ENCODE results near the gene CCSER1.
"Not testable (repeated sequence)": the region's sequence is repeated elsewhere in the genome, so short reads cannot be mapped to it uniquely, and the experiment has no call there.

CCSER1 gene

GRCh38 chr4:91198951-91199350, 1071.8 kb downstream of the CCSER1 start:
- Histone ChIP-seq H3K27ac (ENCODE audit: low read length) (no peak overlapping the region), H3K27me3 (ENCODE audit: low read depth, low read length) (no peaks in the 10 kb centered on the region), H3K4me1 (ENCODE audit: control insufficient read depth in 1 of 2, insufficient read depth in 2 of 2, low read length in 2 of 2) (no peaks in the 10 kb centered on the region), H3K9me3 (ENCODE audit: control insufficient read depth in 1 of 2, low read length in 2 of 2) (no peaks in the 10 kb centered on the region), H3K4me3 (ENCODE audit: low read depth in 1 of 2, low read length in 2 of 2) (peak overlapping the region in 1 of 2 donors; percentile 51), H3K36me3 (ENCODE audit: control insufficient read depth in 1 of 2, insufficient read depth in 2 of 2, low read length in 2 of 2) (no peaks in the 10 kb centered on the region)

- Histone ChIP-seq H3K27me3 (ENCODE audit: low read depth, low read length) (no peaks in the 10 kb centered on the region), H3K4me3 (ENCODE audit: low read depth in 1 of 2, low read length in 2 of 2) (no peak overlapping the region), H3K9me3 (ENCODE audit: control insufficient read depth in 1 of 2, low read length in 2 of 2) (no peaks in the 10 kb centered on the region), H3K27ac (ENCODE audit: low read length) (no peak overlapping the region), H3K36me3 (ENCODE audit: control insufficient read depth in 1 of 2, insufficient read depth in 2 of 2, low read length in 2 of 2) (no peaks in the 10 kb centered on the region), H3K4me1 (ENCODE audit: control insufficient read depth in 1 of 2, insufficient read depth in 2 of 2, low read length in 2 of 2) (no peaks in the 10 kb centered on the region)
These were observed 1080.3 kb downstream of the CCSER1 start for GRCh38 chr4:91207535-91207934.

- no peaks in the 10 kb centered on the region for H3K9me3 ChIP-seq (ENCODE audit: control insufficient read depth in 1 of 2, low read length in 2 of 2)
- no peaks in the 10 kb centered on the region for H3K36me3 ChIP-seq (ENCODE audit: control insufficient read depth in 1 of 2, insufficient read depth in 2 of 2, low read length in 2 of 2)
- no peaks in the 10 kb centered on the region for H3K4me1 ChIP-seq (ENCODE audit: control insufficient read depth in 1 of 2, insufficient read depth in 2 of 2, low read length in 2 of 2)
- no peak overlapping the region for H3K4me3 ChIP-seq (ENCODE audit: low read depth in 1 of 2, low read length in 2 of 2)
- H3K27me3 ChIP-seq (ENCODE audit: low read depth, low read length) = no peaks in the 10 kb centered on the region
- H3K27ac ChIP-seq (ENCODE audit: low read length) = no peak overlapping the region
These were observed 1085.0 kb downstream of the CCSER1 start for GRCh38 chr4:91212211-91212610.

- not testable (repeated sequence) for H3K9me3 ChIP-seq (ENCODE audit: control insufficient read depth in 1 of 2, low read length in 2 of 2); H3K36me3 ChIP-seq (ENCODE audit: control insufficient read depth in 1 of 2, insufficient read depth in 2 of 2, low read length in 2 of 2); H3K27me3 ChIP-seq (ENCODE audit: low read depth, low read length); H3K4me3 ChIP-seq (ENCODE audit: low read depth in 1 of 2, low read length in 2 of 2); H3K4me1 ChIP-seq (ENCODE audit: control insufficient read depth in 1 of 2, insufficient read depth in 2 of 2, low read length in 2 of 2); H3K27ac ChIP-seq (ENCODE audit: low read length)
These were observed 1090.7 kb downstream of the CCSER1 start for GRCh38 chr4:91217831-91218403.

GRCh38 chr4:91220315-91220714, 1093.1 kb downstream of the CCSER1 start:
- no peaks in the 10 kb centered on the region for H3K4me1 ChIP-seq (ENCODE audit: control insufficient read depth in 1 of 2, insufficient read depth in 2 of 2, low read length in 2 of 2)
- H3K9me3 ChIP-seq (ENCODE audit: control insufficient read depth in 1 of 2, low read length in 2 of 2) = no peaks in the 10 kb centered on the region
- no peaks in the 10 kb centered on the region for H3K27me3 ChIP-seq (ENCODE audit: low read depth, low read length)
- no peaks in the 10 kb centered on the region for H3K36me3 ChIP-seq (ENCODE audit: control insufficient read depth in 1 of 2, insufficient read depth in 2 of 2, low read length in 2 of 2)
- H3K27ac ChIP-seq (ENCODE audit: low read length) = no peak overlapping the region
- no peak overlapping the region for H3K4me3 ChIP-seq (ENCODE audit: low read depth in 1 of 2, low read length in 2 of 2)

GRCh38 chr4:91222014-91222413, 1094.8 kb downstream of the CCSER1 start:
- H3K36me3 ChIP-seq (ENCODE audit: control insufficient read depth in 1 of 2, insufficient read depth in 2 of 2, low read length in 2 of 2) = no peaks in the 10 kb centered on the region
- H3K9me3 ChIP-seq (ENCODE audit: control insufficient read depth in 1 of 2, low read length in 2 of 2) = no peaks in the 10 kb centered on the region
- no peaks in the 10 kb centered on the region for H3K4me1 ChIP-seq (ENCODE audit: control insufficient read depth in 1 of 2, insufficient read depth in 2 of 2, low read length in 2 of 2)
- H3K27me3 ChIP-seq (ENCODE audit: low read depth, low read length) = no peaks in the 10 kb centered on the region
- no peak overlapping the region for H3K27ac ChIP-seq (ENCODE audit: low read length)
- no peak overlapping the region for H3K4me3 ChIP-seq (ENCODE audit: low read depth in 1 of 2, low read length in 2 of 2)

- Histone ChIP-seq H3K27ac (ENCODE audit: low read length) (no peak overlapping the region), H3K36me3 (ENCODE audit: control insufficient read depth in 1 of 2, insufficient read depth in 2 of 2, low read length in 2 of 2) (no peaks in the 10 kb centered on the region), H3K4me1 (ENCODE audit: control insufficient read depth in 1 of 2, insufficient read depth in 2 of 2, low read length in 2 of 2) (no peaks in the 10 kb centered on the region), H3K27me3 (ENCODE audit: low read depth, low read length) (no peaks in the 10 kb centered on the region), H3K4me3 (ENCODE audit: low read depth in 1 of 2, low read length in 2 of 2) (no peak overlapping the region), H3K9me3 (ENCODE audit: control insufficient read depth in 1 of 2, low read length in 2 of 2) (no peaks in the 10 kb centered on the region)
These were observed 1099.7 kb downstream of the CCSER1 start for GRCh38 chr4:91226867-91227266.

- Histone ChIP-seq H3K4me3 (ENCODE audit: low read depth in 1 of 2, low read length in 2 of 2) (no peak overlapping the region), H3K27ac (ENCODE audit: low read length) (no peak overlapping the region)
These were observed 1101.5 kb downstream of the CCSER1 start for GRCh38 chr4:91228659-91229058.

GRCh38 chr4:91233164-91233563, 1106.0 kb downstream of the CCSER1 start:
- H3K4me3 ChIP-seq (ENCODE audit: low read depth in 1 of 2, low read length in 2 of 2) = no peak overlapping the region
- no peaks in the 10 kb centered on the region for H3K27me3 ChIP-seq (ENCODE audit: low read depth, low read length)
- H3K9me3 ChIP-seq (ENCODE audit: control insufficient read depth in 1 of 2, low read length in 2 of 2) = no peaks in the 10 kb centered on the region
- H3K36me3 ChIP-seq (ENCODE audit: control insufficient read depth in 1 of 2, insufficient read depth in 2 of 2, low read length in 2 of 2) = no peaks in the 10 kb centered on the region
- H3K27ac ChIP-seq (ENCODE audit: low read length) = no peak overlapping the region
- no peaks in the 10 kb centered on the region for H3K4me1 ChIP-seq (ENCODE audit: control insufficient read depth in 1 of 2, insufficient read depth in 2 of 2, low read length in 2 of 2)

More at GRCh38 chr4:91228659-91229058, 1101.5 kb downstream of the CCSER1 start:
- Histone ChIP-seq H3K36me3 (ENCODE audit: control insufficient read depth in 1 of 2, insufficient read depth in 2 of 2, low read length in 2 of 2) (no peaks in the 10 kb centered on the region), H3K9me3 (ENCODE audit: control insufficient read depth in 1 of 2, low read length in 2 of 2) (no peaks in the 10 kb centered on the region), H3K4me1 (ENCODE audit: control insufficient read depth in 1 of 2, insufficient read depth in 2 of 2, low read length in 2 of 2) (no peaks in the 10 kb centered on the region), H3K27me3 (ENCODE audit: low read depth, low read length) (no peaks in the 10 kb centered on the region)

- no peaks in the 10 kb centered on the region for H3K4me1 ChIP-seq (ENCODE audit: control insufficient read depth in 1 of 2, insufficient read depth in 2 of 2, low read length in 2 of 2)
- H3K9me3 ChIP-seq (ENCODE audit: control insufficient read depth in 1 of 2, low read length in 2 of 2) = no peaks in the 10 kb centered on the region
- H3K27ac ChIP-seq (ENCODE audit: low read length) = no peak overlapping the region
- no peaks in the 10 kb centered on the region for H3K27me3 ChIP-seq (ENCODE audit: low read depth, low read length)
- H3K4me3 ChIP-seq (ENCODE audit: low read depth in 1 of 2, low read length in 2 of 2) = no peak overlapping the region
- H3K36me3 ChIP-seq (ENCODE audit: control insufficient read depth in 1 of 2, insufficient read depth in 2 of 2, low read length in 2 of 2) = no peaks in the 10 kb centered on the region
These were observed 1115.9 kb downstream of the CCSER1 start for GRCh38 chr4:91243132-91243531.

- Histone ChIP-seq H3K36me3 (ENCODE audit: control insufficient read depth in 1 of 2, insufficient read depth in 2 of 2, low read length in 2 of 2) (no peaks in the 10 kb centered on the region), H3K4me3 (ENCODE audit: low read depth in 1 of 2, low read length in 2 of 2) (no peak overlapping the region), H3K4me1 (ENCODE audit: control insufficient read depth in 1 of 2, insufficient read depth in 2 of 2, low read length in 2 of 2) (no peaks in the 10 kb centered on the region), H3K9me3 (ENCODE audit: control insufficient read depth in 1 of 2, low read length in 2 of 2) (no peaks in the 10 kb centered on the region), H3K27me3 (ENCODE audit: low read depth, low read length) (no peaks in the 10 kb centered on the region), H3K27ac (ENCODE audit: low read length) (no peak overlapping the region)
These were observed 1128.8 kb downstream of the CCSER1 start for GRCh38 chr4:91256043-91256442.

- H3K4me3 ChIP-seq (ENCODE audit: low read depth in 1 of 2, low read length in 2 of 2) = no peak overlapping the region
- H3K36me3 ChIP-seq (ENCODE audit: control insufficient read depth in 1 of 2, insufficient read depth in 2 of 2, low read length in 2 of 2) = no peaks in the 10 kb centered on the region
- no peaks in the 10 kb centered on the region for H3K9me3 ChIP-seq (ENCODE audit: control insufficient read depth in 1 of 2, low read length in 2 of 2)
- no peak overlapping the region for H3K27ac ChIP-seq (ENCODE audit: low read length)
- H3K27me3 ChIP-seq (ENCODE audit: low read depth, low read length) = no peaks in the 10 kb centered on the region
- H3K4me1 ChIP-seq (ENCODE audit: control insufficient read depth in 1 of 2, insufficient read depth in 2 of 2, low read length in 2 of 2) = no peaks in the 10 kb centered on the region
These were observed 1129.6 kb downstream of the CCSER1 start for GRCh38 chr4:91256751-91257150.
